WTC11 (cell line): ENCODE results near the gene PTPN1. TPM values are rescaled to one million over a fixed set of nuclear protein-coding genes. Genes with fewer than 3 reads are reported as not detected.

ENCODE experiments used
- ATAC-seq: fragments of 200-7000 bp; cut with Tn5 transposase; 2 replicates; pipeline ENCODE4 v1.10.0; 2021; ENCODE audit warnings: mild to moderate bottlenecking, moderate library complexity
- CTCF ChIA-PET: fragments of 300-600 bp; sonication (Branson Sonifier 250); formaldehyde crosslinking; loops from one replicate; lab custom pipeline; 2021; ENCODE audit warnings: antibody characterized with exemption; lab: Charles Lee
- POLR2A ChIA-PET: fragments of 350-600 bp; sonication (Branson Sonifier 250); formaldehyde crosslinking; loops from one replicate; lab custom pipeline; 2021; ENCODE audit warnings: antibody characterized with exemption; lab: Charles Lee
- DNase-seq: peaks from one replicate; pipeline ENCODE4 v3.0.0; 2021; ENCODE audit warnings: low spot score
- H3K27ac Mint-ChIP-seq: 2 replicates; pipeline ENCODE4 v1.8.0; 2021; ENCODE audit warnings: mixed read lengths
- H3K27me3 Mint-ChIP-seq: 2 replicates; pipeline ENCODE4 v1.8.0; 2021; ENCODE audit warnings: low read depth, mild to moderate bottlenecking, moderate library complexity, mixed read lengths
- H3K36me3 Mint-ChIP-seq: 2 replicates; pipeline ENCODE4 v1.8.0; 2021; ENCODE audit warnings: mixed read lengths
- H3K4me1 Mint-ChIP-seq: 2 replicates; pipeline ENCODE4 v1.8.0; 2022; ENCODE audit warnings: mixed read lengths
- H3K4me3 Mint-ChIP-seq: 2 replicates; pipeline ENCODE4 v1.8.0; 2021; ENCODE audit warnings: mild to moderate bottlenecking, moderate library complexity, mixed read lengths
- H3K9me3 Mint-ChIP-seq: 2 replicates; pipeline ENCODE4 v1.8.0; 2021; ENCODE audit warnings: mixed read lengths
- AFF4 ChIP-seq: sonication (generic); formaldehyde crosslinking; IDR thresholded peaks from 2 replicates; pipeline ENCODE4 v1.8.1; 2023; ENCODE audit warnings: mild to moderate bottlenecking, missing genetic modification reagents, borderline replicate concordance
- AR ChIP-seq: fragments of 250-450 bp; sonication (Bioruptor Pico); IDR thresholded peaks from 2 replicates; pipeline ENCODE4 v1.9.0; 2021; ENCODE audit warnings: mild to moderate bottlenecking
- ATF1 ChIP-seq: sonication (generic); formaldehyde crosslinking; IDR thresholded peaks from 2 replicates; pipeline ENCODE4 v1.8.1; 2023; ENCODE audit warnings: mild to moderate bottlenecking, moderate library complexity, missing genetic modification reagents
- CBFB ChIP-seq: sonication (generic); formaldehyde crosslinking; IDR thresholded peaks from 2 replicates; pipeline ENCODE4 v1.8.1; 2022; ENCODE audit warnings: mild to moderate bottlenecking, low read depth, missing genetic modification reagents
- CTCF ChIP-seq: fragments of 200-600 bp; IDR thresholded peaks from 2 replicates; pipeline ENCODE4 v1.8.0; 2022; ENCODE audit warnings: antibody characterized with exemption
- E2F1 ChIP-seq: sonication (generic); formaldehyde crosslinking; IDR thresholded peaks from 2 replicates; pipeline ENCODE4 v1.8.0; 2022; ENCODE audit warnings: mild to moderate bottlenecking, missing genetic modification reagents
- ETV6 ChIP-seq: sonication (generic); formaldehyde crosslinking; IDR thresholded peaks from 2 replicates; pipeline ENCODE4 v1.8.1; 2022; ENCODE audit warnings: mild to moderate bottlenecking, missing genetic modification reagents
- FOXP1 ChIP-seq: sonication (generic); formaldehyde crosslinking; IDR thresholded peaks from 2 replicates; pipeline ENCODE4 v1.8.0; 2022; ENCODE audit warnings: missing genetic modification reagents, mild to moderate bottlenecking, moderate library complexity, borderline replicate concordance
- FOXP4 ChIP-seq: sonication (generic); formaldehyde crosslinking; IDR thresholded peaks from 2 replicates; pipeline ENCODE4 v1.8.0; 2022; ENCODE audit warnings: mild to moderate bottlenecking, missing genetic modification reagents
- MLX ChIP-seq: sonication (generic); formaldehyde crosslinking; IDR thresholded peaks from 2 replicates; pipeline ENCODE4 v1.8.1; 2023; ENCODE audit warnings: mild to moderate bottlenecking, missing genetic modification reagents, moderate library complexity
- PREB ChIP-seq: sonication (generic); formaldehyde crosslinking; IDR thresholded peaks from 2 replicates; pipeline ENCODE4 v1.8.1; 2022; ENCODE audit warnings: mild to moderate bottlenecking, missing genetic modification reagents, moderate library complexity, borderline replicate concordance
- SMAD3 ChIP-seq: sonication (generic); formaldehyde crosslinking; IDR thresholded peaks from 2 replicates; pipeline ENCODE4 v1.8.0; 2022; ENCODE audit warnings: missing genetic modification reagents, mild to moderate bottlenecking, borderline replicate concordance
- SMAD4 ChIP-seq: sonication (generic); formaldehyde crosslinking; IDR thresholded peaks from 2 replicates; pipeline ENCODE4 v1.8.0; 2022; ENCODE audit warnings: mild to moderate bottlenecking, missing genetic modification reagents
- TCF7 ChIP-seq: sonication (generic); formaldehyde crosslinking; IDR thresholded peaks from 2 replicates; pipeline ENCODE4 v1.8.0; 2022; ENCODE audit warnings: mild to moderate bottlenecking, low read depth, missing genetic modification reagents, moderate library complexity
- TP53 ChIP-seq: sonication (generic); formaldehyde crosslinking; IDR thresholded peaks from 2 replicates; pipeline ENCODE4 v1.8.1; 2023; ENCODE audit warnings: mild to moderate bottlenecking, missing genetic modification reagents
- ZMAT4 ChIP-seq: fragments of 250-450 bp; sonication (Bioruptor Pico); IDR thresholded peaks from 2 replicates; pipeline ENCODE4 v1.9.0; 2021; ENCODE audit warnings: mild to moderate bottlenecking
- ZNF423 ChIP-seq: fragments of 250-450 bp; sonication (Bioruptor Pico); IDR thresholded peaks from 2 replicates; pipeline ENCODE4 v2.1.2; 2022; ENCODE audit warnings: mild to moderate bottlenecking, moderate library complexity
- ZNF512 ChIP-seq: sonication (generic); formaldehyde crosslinking; IDR thresholded peaks from 2 replicates; pipeline ENCODE4 v1.8.1; 2022; ENCODE audit warnings: missing genetic modification reagents, borderline replicate concordance
- ZNF671 ChIP-seq: fragments of 250-450 bp; sonication (Bioruptor Pico); IDR thresholded peaks from 2 replicates; pipeline ENCODE4 v1.8.0; 2021; ENCODE audit warnings: mild to moderate bottlenecking
- total RNA-seq: library from RNA; stranded (reverse); gene quantifications from 3 replicates; pipeline ENCODE4 v1.2.3, GENCODE V29; 2021

PTPN1 gene
- total RNA-seq, 1 experiment from 2014 or later: 29.4 TPM

- H3K27me3 Mint-ChIP-seq: no peaks in the 10 kb centered on the region
- 0 out of 2 replicates have a peak, but pooled peaks cover 5% of the 10 kb centered on the region for H3K4me1 Mint-ChIP-seq
- TF ChIP-seq CBFB: no peak
- no peak for TF ChIP-seq E2F1 (CRISPR knock-in tag)
- TF ChIP-seq ETV6 (CRISPR knock-in tag): no peak
- no peak for TF ChIP-seq AR
- TF ChIP-seq, all 79 proteins: peak for 0
- ChIA-PET CTCF (interaction anchor here (0.6 to 1.2 kb wide), 3 partner anchors 8 to 28 kb away, joined by 3 to 5 read pairs (median 3); no protein-coding TSS in a partner anchor), POLR2A (no interaction called here)
- Mint-ChIP-seq H3K4me3 (no peak overlapping the region), H3K9me3 (no peaks in the 10 kb centered on the region), H3K27ac (no peak overlapping the region), H3K36me3 (no peaks in the 10 kb centered on the region)
- DNase-seq: no peak
- no peak for ATAC-seq
Observed at GRCh38 chr20:50547964-50548363, 37.8 kb downstream of the PTPN1 start.

GRCh38 chr20:50548396-50548795 is 38.2 kb downstream of the PTPN1 start:
- Mint-ChIP-seq H3K9me3 (no peaks in the 10 kb centered on the region), H3K27me3 (no peaks in the 10 kb centered on the region), H3K4me3 (no peak overlapping the region), H3K4me1 (0 out of 2 replicates have a peak, but pooled peaks cover 5% of the 10 kb centered on the region), H3K27ac (no peak overlapping the region), H3K36me3 (no peaks in the 10 kb centered on the region)
- DNase-seq (no peak), ATAC-seq (no peak)
- ChIA-PET CTCF (interaction anchor here (0.6 to 1.2 kb wide), 3 partner anchors 9 to 27 kb away, joined by 3 to 5 read pairs (median 3); no protein-coding TSS in a partner anchor), POLR2A (no interaction called here)
- TF ChIP-seq ATF1 (CRISPR knock-in tag): no peak
- no peak for TF ChIP-seq ZMAT4 (CRISPR knock-in tag)
- TF ChIP-seq TP53 (CRISPR knock-in tag): no peak
- TF ChIP-seq TCF7 (CRISPR knock-in tag): no peak
- TF ChIP-seq AFF4 (CRISPR knock-in tag): no peak
- TF ChIP-seq ZNF423 (CRISPR knock-in tag): no peak
- TF ChIP-seq ZNF512: no peak
- TF ChIP-seq FOXP1: no peak
- no peak for TF ChIP-seq MLX (CRISPR knock-in tag)
- no peak for TF ChIP-seq SMAD3 (CRISPR knock-in tag)
- no peak for TF ChIP-seq CTCF
- no peak for TF ChIP-seq SMAD4 (CRISPR knock-in tag)
- no peak for TF ChIP-seq FOXP4
- TF ChIP-seq ZNF671 (CRISPR knock-in tag): no peak
- TF ChIP-seq PREB: no peak
